NB4 (cell line): ENCODE results near the gene CD93.

Source experiments
- CTCF ChIP-seq: IDR thresholded peaks from one replicate; pipeline ENCODE4 v1.5.1; 2012; ENCODE audit warnings: low read depth, low read length
- MAX ChIP-seq: IDR thresholded peaks from 2 replicates; pipeline ENCODE4 v1.6.1; 2011; ENCODE audit warnings: low read depth, low read length
- POLR2A ChIP-seq: IDR thresholded peaks from 2 replicates; pipeline ENCODE4 v1.6.1; 2011; ENCODE audit warnings: mild to moderate bottlenecking; ENCODE audit not compliant: insufficient read length; ENCODE audit errors: extremely low read depth

GRCh38 chr20:23122321-23122720, 36.2 kb upstream of the CD93 start:
- TF ChIP-seq CTCF, result no peak
- no peak for TF ChIP-seq POLR2A
- TF ChIP-seq MAX, result no peak
